ENCODE results near the gene CDH4. TPM values are rescaled to one million over a fixed set of nuclear protein-coding genes. Genes with fewer than 3 reads are reported as not detected.

The CDH4 gene
- total RNA-seq, 1 experiment from 2014 or later: not detected

DNA sequence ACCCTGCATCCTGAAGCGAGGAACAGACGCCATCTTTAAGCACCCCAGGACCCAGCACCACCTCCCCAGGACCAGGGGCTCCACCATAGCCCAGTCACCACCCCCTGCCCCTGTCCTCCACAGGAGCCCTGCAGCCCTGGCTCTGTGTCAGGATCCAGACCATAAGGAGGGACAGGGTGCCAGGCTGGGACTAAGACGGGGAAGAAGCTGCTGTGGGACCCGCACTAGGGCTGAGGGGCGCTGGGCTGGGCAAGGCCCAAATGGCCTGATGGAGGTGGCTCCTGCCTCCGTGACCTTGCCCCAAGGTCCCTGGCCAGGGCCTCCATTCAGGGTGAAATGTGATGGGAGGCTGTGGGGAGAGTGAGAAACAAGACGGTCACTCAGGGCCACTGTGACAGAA is 428.0 kb downstream of the CDH4 start:
- Histone ChIP-seq H3K4me3 (ENCODE audit: low read depth, low read length) (no peak overlapping the region), H3K4me1 (no peaks in the 10 kb centered on the region), H3K9me3 (0 out of 2 replicates have a peak, but pooled peaks cover 2% of the 10 kb centered on the region), H3K27me3 (replicated peaks; ENCODE audit: control insufficient read depth, insufficient read depth, low read length) (no peaks in the 10 kb centered on the region), H3K36me3 (ENCODE audit: control insufficient read depth, insufficient read depth, low read length) (no peaks in the 10 kb centered on the region)
- ChIA-PET POLR2A (no interaction called here), CTCF (no interaction called here)
- TF ChIP-seq, protein P1, sequence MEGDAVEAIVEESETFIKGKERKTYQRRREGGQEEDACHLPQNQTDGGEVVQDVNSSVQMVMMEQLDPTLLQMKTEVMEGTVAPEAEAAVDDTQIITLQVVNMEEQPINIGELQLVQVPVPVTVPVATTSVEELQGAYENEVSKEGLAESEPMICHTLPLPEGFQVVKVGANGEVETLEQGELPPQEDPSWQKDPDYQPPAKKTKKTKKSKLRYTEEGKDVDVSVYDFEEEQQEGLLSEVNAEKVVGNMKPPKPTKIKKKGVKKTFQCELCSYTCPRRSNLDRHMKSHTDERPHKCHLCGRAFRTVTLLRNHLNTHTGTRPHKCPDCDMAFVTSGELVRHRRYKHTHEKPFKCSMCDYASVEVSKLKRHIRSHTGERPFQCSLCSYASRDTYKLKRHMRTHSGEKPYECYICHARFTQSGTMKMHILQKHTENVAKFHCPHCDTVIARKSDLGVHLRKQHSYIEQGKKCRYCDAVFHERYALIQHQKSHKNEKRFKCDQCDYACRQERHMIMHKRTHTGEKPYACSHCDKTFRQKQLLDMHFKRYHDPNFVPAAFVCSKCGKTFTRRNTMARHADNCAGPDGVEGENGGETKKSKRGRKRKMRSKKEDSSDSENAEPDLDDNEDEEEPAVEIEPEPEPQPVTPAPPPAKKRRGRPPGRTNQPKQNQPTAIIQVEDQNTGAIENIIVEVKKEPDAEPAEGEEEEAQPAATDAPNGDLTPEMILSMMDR (IDR thresholded peaks at IDR 0.05; ENCODE audit: insufficient read depth in 1 of 2, low read depth in 1 of 2, low read length in 1 of 2, severe bottlenecking in 1 of 2, unreplicated experiment in 1 of 2): no peak
- no peaks in the 10 kb centered on the region for H3K4me1 Mint-ChIP-seq (ENCODE audit: low read depth, unreplicated experiment)
- no peak overlapping the region for H3K4me3 Mint-ChIP-seq (ENCODE audit: unreplicated experiment)
- intact Hi-C loops (cut with micrococcal nuclease; ENCODE audit: unreplicated experiment): no loop called here
- DNase-seq: no peak
- peaks cover 32% of the 10 kb centered on the region for H3K27me3 Mint-ChIP-seq (ENCODE audit: insufficient read depth, unreplicated experiment)
- H3K9me3 Mint-ChIP-seq (ENCODE audit: unreplicated experiment): no peaks in the 10 kb centered on the region
- no peaks in the 10 kb centered on the region for H3K36me3 Mint-ChIP-seq (ENCODE audit: insufficient read depth, unreplicated experiment)
- no TSS peak for BruUV-seq (replicated peaks)
- H3K27ac Mint-ChIP-seq (ENCODE audit: unreplicated experiment): no peak overlapping the region

DNA sequence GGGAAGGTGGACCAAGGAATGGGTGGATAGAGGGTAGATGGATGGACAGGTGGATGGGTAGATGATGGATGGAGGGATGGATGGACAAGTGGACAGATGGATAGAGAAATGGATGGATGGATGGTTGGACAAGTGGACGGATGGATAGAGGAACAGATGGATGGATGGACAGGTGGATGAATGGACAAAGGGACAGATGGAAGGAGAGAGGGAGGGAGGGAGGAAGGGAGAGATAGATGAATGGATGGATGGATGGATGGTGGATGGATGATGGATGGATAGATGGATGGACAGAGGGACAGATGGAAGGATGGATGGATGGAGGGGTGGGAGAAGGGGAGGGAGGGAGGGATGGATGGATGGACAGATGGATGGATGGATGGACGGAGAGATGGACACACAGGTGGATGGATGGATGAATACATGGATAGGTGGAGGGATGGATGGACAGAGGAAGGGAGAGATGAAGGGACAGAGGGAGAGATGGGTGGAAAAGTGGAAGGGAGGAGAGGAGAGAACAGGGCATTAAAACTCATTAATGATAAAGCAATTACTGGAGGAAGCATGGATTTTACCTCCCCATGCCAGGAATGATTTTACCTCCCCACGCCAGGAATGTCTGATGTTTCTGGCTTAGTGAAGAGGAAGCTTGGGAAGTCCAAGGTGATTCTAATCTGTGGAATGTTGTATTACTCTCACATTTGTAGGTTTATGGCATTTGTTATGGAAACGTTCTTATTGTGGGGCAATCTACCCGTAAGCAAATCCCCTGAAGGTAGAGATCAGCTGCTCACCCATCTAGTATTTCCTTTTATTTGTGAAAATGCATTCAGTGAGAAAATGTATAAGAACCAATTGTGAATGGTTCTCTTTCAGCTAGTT is 430.3 kb downstream of the CDH4 start:
- no peak overlapping the region for H3K4me3 ChIP-seq (ENCODE audit: low read depth, low read length)
- intact Hi-C loops (cut with micrococcal nuclease; ENCODE audit: unreplicated experiment): no loop called here
- no peak for DNase-seq
- H3K36me3 ChIP-seq (ENCODE audit: control insufficient read depth, insufficient read depth, low read length): no peaks in the 10 kb centered on the region
- no peaks in the 10 kb centered on the region for H3K4me1 Mint-ChIP-seq (ENCODE audit: low read depth, unreplicated experiment)
- no peak overlapping the region for H3K27ac Mint-ChIP-seq (ENCODE audit: unreplicated experiment)
- POLR2A ChIA-PET: no interaction called here
- no peaks in the 10 kb centered on the region for H3K4me1 ChIP-seq
- CTCF ChIA-PET: no interaction called here
- no peak overlapping the region for H3K4me3 Mint-ChIP-seq (ENCODE audit: unreplicated experiment)
- no peaks in the 10 kb centered on the region for H3K9me3 Mint-ChIP-seq (ENCODE audit: unreplicated experiment)
- H3K9me3 ChIP-seq: 0 out of 2 replicates have a peak, but pooled peaks cover 2% of the 10 kb centered on the region
- TF ChIP-seq, protein P1 (IDR thresholded peaks at IDR 0.05; ENCODE audit: insufficient read depth in 1 of 2, low read depth in 1 of 2, low read length in 1 of 2, severe bottlenecking in 1 of 2, unreplicated experiment in 1 of 2): no peak
- H3K36me3 Mint-ChIP-seq (ENCODE audit: insufficient read depth, unreplicated experiment): no peaks in the 10 kb centered on the region
- H3K27me3 ChIP-seq (replicated peaks; ENCODE audit: control insufficient read depth, insufficient read depth, low read length): no peaks in the 10 kb centered on the region
- H3K27me3 Mint-ChIP-seq (ENCODE audit: insufficient read depth, unreplicated experiment): peaks cover 44% of the 10 kb centered on the region
- no TSS peak for BruUV-seq (replicated peaks)

DNA sequence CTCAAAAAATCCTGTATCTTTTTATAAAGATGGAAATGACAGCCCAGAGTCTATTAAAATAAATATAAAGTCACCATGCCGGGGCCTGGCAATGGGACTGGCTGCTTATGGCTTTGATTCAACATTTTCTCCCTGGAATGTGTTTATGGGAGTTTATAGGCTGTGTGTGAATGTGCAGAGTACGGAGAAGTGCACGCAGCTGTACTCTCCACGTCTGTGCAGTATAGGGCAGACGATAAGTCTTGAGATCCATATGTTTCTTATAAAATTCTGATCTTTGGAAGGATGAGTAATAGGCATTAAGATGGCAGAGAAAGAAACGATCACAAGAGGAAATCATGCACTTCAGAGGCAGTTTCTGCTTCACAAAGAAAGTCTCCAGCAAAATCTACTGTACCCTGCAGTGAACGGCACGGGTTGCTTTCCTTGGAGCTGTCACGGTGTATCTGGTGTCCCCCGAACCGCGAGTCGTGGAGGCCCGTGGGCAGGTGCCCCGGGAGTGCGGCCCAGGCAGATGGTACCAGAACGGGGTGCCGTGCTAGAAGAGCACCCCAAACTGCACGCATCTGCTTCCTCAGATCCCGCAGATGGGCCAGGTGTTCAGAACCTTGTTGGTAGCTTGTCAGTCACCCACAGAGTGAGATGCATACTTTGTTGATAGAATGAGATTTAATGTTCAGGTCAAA is 431.1 kb downstream of the CDH4 start:
- CTCF ChIA-PET: no interaction called here
- BruUV-seq (replicated peaks): no TSS peak
- H3K27me3 ChIP-seq (replicated peaks; ENCODE audit: control insufficient read depth, insufficient read depth, low read length): no peaks in the 10 kb centered on the region
- Mint-ChIP-seq H3K4me3 (ENCODE audit: unreplicated experiment) (no peak overlapping the region), H3K27ac (ENCODE audit: unreplicated experiment) (no peak overlapping the region), H3K9me3 (ENCODE audit: unreplicated experiment) (no peaks in the 10 kb centered on the region), H3K4me1 (ENCODE audit: low read depth, unreplicated experiment) (no peaks in the 10 kb centered on the region), H3K27me3 (ENCODE audit: insufficient read depth, unreplicated experiment) (peaks cover 38% of the 10 kb centered on the region), H3K36me3 (ENCODE audit: insufficient read depth, unreplicated experiment) (no peaks in the 10 kb centered on the region)
- no peak for DNase-seq
- POLR2A ChIA-PET: no interaction called here
- TF ChIP-seq, protein P1 (IDR thresholded peaks at IDR 0.05; ENCODE audit: insufficient read depth in 1 of 2, low read depth in 1 of 2, low read length in 1 of 2, severe bottlenecking in 1 of 2, unreplicated experiment in 1 of 2): no peak
- intact Hi-C loops (cut with micrococcal nuclease; ENCODE audit: unreplicated experiment): no loop called here
- H3K9me3 ChIP-seq: no peaks in the 10 kb centered on the region
- no peaks in the 10 kb centered on the region for H3K36me3 ChIP-seq (ENCODE audit: control insufficient read depth, insufficient read depth, low read length)
- no peaks in the 10 kb centered on the region for H3K4me1 ChIP-seq
- H3K4me3 ChIP-seq (ENCODE audit: low read depth, low read length): no peak overlapping the region
